SK-N-SH (cell line): ENCODE data around the gene LRRC45. TPM values are rescaled to one million over a fixed set of nuclear protein-coding genes. Genes with fewer than 3 reads are reported as not detected.

Source experiments
- CTCF ChIA-PET: fragments of 300-600, 350-600 bp; formaldehyde crosslinking; extraction: SDS; loops from one replicate; lab custom pipeline; 2021; lab: Yijun Ruan, JAX
- POLR2A ChIA-PET: fragments of 350-600 bp; sonication (Branson Sonifier 250); formaldehyde crosslinking; extraction: SDS; loops from one replicate; lab custom pipeline; 2020; ENCODE audit warnings: antibody characterized with exemption, inconsistent platforms; lab: Yijun Ruan, JAX
- DNase-seq: peaks from one replicate; pipeline ENCODE4 v3.0.0; 2012
- H2AFZ ChIP-seq: fragments of 200-600 bp; sonication (generic); 2 replicates; pipeline ENCODE4 v1.8.1; 2016; ENCODE audit warnings: antibody characterized with exemption, mild to moderate bottlenecking, low read depth
- H3F3A ChIP-seq: fragments of 200-600 bp; sonication (generic); replicated peaks from 2 replicates; pipeline ENCODE3; 2016; ENCODE audit warnings: antibody characterized with exemption, mild to moderate bottlenecking; ENCODE audit not compliant: insufficient read depth
- H3K27ac ChIP-seq, 2 experiments: fragments of 200-500 bp in 1 of 2; fragments of 200-600 bp in 1 of 2; sonication (Bioruptor generic) in 1 of 2; sonication (generic), shearing (Covaris generic) in 1 of 2; 2 replicates each; pipeline versions ENCODE4 v1.5.1 to v1.6.1; 2014 to 2016; ENCODE audit warnings: low read depth in 2 of 2, inconsistent platforms in 1 of 2, low read length in 1 of 2, mild to moderate bottlenecking in 1 of 2, mixed read lengths in 1 of 2
- H3K27me3 ChIP-seq: fragments of 200-600 bp; sonication (generic), shearing (Covaris generic); 2 replicates; pipeline ENCODE4 v1.6.1; 2016; ENCODE audit warnings: mixed run types; ENCODE audit not compliant: insufficient read depth
- H3K36me3 ChIP-seq, 2 experiments: fragments of 200-500 bp in 1 of 2; fragments of 200-600 bp in 1 of 2; sonication (Bioruptor generic) in 1 of 2; sonication (generic) in 1 of 2; replicated peaks in 1 of 2; 2 replicates each; pipeline versions ENCODE3 to v1.5.1; 2014 to 2016; ENCODE audit warnings: low read length in 1 of 2, mild to moderate bottlenecking in 1 of 2; ENCODE audit not compliant: insufficient read depth in 2 of 2, control insufficient read depth in 1 of 2
- H3K4me1 ChIP-seq, 2 experiments: fragments of 200-500 bp in 1 of 2; fragments of 200-600 bp in 1 of 2; sonication (Bioruptor generic) in 1 of 2; sonication (generic), shearing (Covaris generic) in 1 of 2; 2 replicates each; pipeline versions ENCODE4 v1.5.1 to v1.6.1; 2014 to 2016; ENCODE audit warnings: low read depth in 1 of 2, low read length in 1 of 2, mixed run types in 1 of 2; ENCODE audit not compliant: insufficient read depth in 2 of 2, control insufficient read depth in 1 of 2
- H3K4me2 ChIP-seq: fragments of 200-600 bp; sonication (generic), shearing (Covaris generic); 2 replicates; pipeline ENCODE4 v1.6.1; 2017; ENCODE audit warnings: mixed run types
- H3K4me3 ChIP-seq, 2 experiments: fragments of 200-500 bp in 1 of 2; fragments of 200-600 bp in 1 of 2; sonication (Bioruptor generic) in 1 of 2; sonication (generic), shearing (Covaris generic) in 1 of 2; 2 replicates each; pipeline versions ENCODE4 v1.5.1 to v1.8.1; 2014 to 2016; ENCODE audit warnings: low read depth in 2 of 2, inconsistent platforms in 1 of 2, low read length in 1 of 2, mild to moderate bottlenecking in 1 of 2, mixed read lengths in 1 of 2, moderate library complexity in 1 of 2
- H3K79me2 ChIP-seq: fragments of 200-600 bp; sonication (generic); 2 replicates; pipeline ENCODE4 v1.8.1; 2017; ENCODE audit warnings: mild to moderate bottlenecking; ENCODE audit not compliant: insufficient read depth
- H3K9ac ChIP-seq: fragments of 200-600 bp; sonication (generic); 2 replicates; pipeline ENCODE4 v1.6.1; 2017; ENCODE audit warnings: mixed run types
- H3K9me2 ChIP-seq: fragments of 200-600 bp; sonication (generic); 2 replicates; pipeline ENCODE4 v1.6.1; 2017; ENCODE audit warnings: mixed run types
- H3K9me3 ChIP-seq: fragments of 200-600 bp; sonication (generic); 2 replicates; pipeline ENCODE4 v1.6.1; 2017; ENCODE audit warnings: mixed run types, mild to moderate bottlenecking, moderate library complexity
- H4K20me1 ChIP-seq: fragments of 200-600 bp; sonication (generic); 2 replicates; pipeline ENCODE4 v1.6.1; 2017; ENCODE audit warnings: mild to moderate bottlenecking, mixed run types; ENCODE audit not compliant: insufficient read depth
- CTCF ChIP-seq: fragments of 200-600 bp; sonication (generic); IDR thresholded peaks from 2 replicates; pipeline ENCODE4 v1.6.1; 2017; ENCODE audit warnings: antibody characterized with exemption, mild to moderate bottlenecking, moderate library complexity
- EP300 ChIP-seq, 2 experiments: IDR thresholded peaks; 2 replicates each; pipeline versions ENCODE4 v1.4.0 to v1.6.1; 2012; ENCODE audit warnings: borderline replicate concordance in 1 of 2, low read depth in 1 of 2, low read length in 1 of 2
- EZH2phosphoT487 ChIP-seq: fragments of 200-600 bp; sonication (generic); IDR thresholded peaks from 2 replicates; pipeline ENCODE4 v1.6.1; 2017; ENCODE audit warnings: low read depth, mixed run types, mild to moderate bottlenecking, antibody characterized with exemption, moderate library complexity, borderline replicate concordance
- FOSL2 ChIP-seq: IDR thresholded peaks from 2 replicates; pipeline ENCODE4 v1.4.0; 2012; ENCODE audit warnings: low read depth, mild to moderate bottlenecking, moderate library complexity, borderline replicate concordance
- GATA2 ChIP-seq: sonication (generic); formaldehyde crosslinking; IDR thresholded peaks from 2 replicates; pipeline ENCODE4 v1.5.0; 2020; ENCODE audit warnings: mild to moderate bottlenecking, missing genetic modification reagents
- JUND ChIP-seq: IDR thresholded peaks from 2 replicates; pipeline ENCODE4 v1.4.0; 2012
- MEF2A ChIP-seq: IDR thresholded peaks from 2 replicates; pipeline ENCODE4 v1.4.0; 2012; ENCODE audit warnings: low read depth, borderline replicate concordance
- MXI1 ChIP-seq: IDR thresholded peaks from 2 replicates; pipeline ENCODE4 v1.6.1; 2012; ENCODE audit warnings: mild to moderate bottlenecking, low read depth, low read length, improper control_type of control experiment
- NFIC ChIP-seq: IDR thresholded peaks from 2 replicates; pipeline ENCODE4 v1.4.0; 2012; ENCODE audit warnings: borderline replicate concordance
- NRF1 ChIP-seq: IDR thresholded peaks from 2 replicates; pipeline ENCODE4 v1.6.1; 2012; ENCODE audit warnings: low read depth, mild to moderate bottlenecking, low read length
- POLR2AphosphoS5 ChIP-seq: IDR thresholded peaks from 2 replicates; pipeline ENCODE4 v1.6.1; 2012; ENCODE audit warnings: low read depth, low read length
- REST ChIP-seq: IDR thresholded peaks from 2 replicates; pipeline ENCODE4 v1.6.1; 2012; ENCODE audit warnings: mild to moderate bottlenecking, low read depth, low read length, moderate library complexity
- RFX5 ChIP-seq: IDR thresholded peaks from 2 replicates; pipeline ENCODE4 v1.6.1; 2012; ENCODE audit warnings: mild to moderate bottlenecking, improper control_type of control experiment, low read length
- RXRA ChIP-seq: IDR thresholded peaks from 2 replicates; pipeline ENCODE4 v1.4.0; 2012; ENCODE audit warnings: low read depth, mild to moderate bottlenecking, borderline replicate concordance
- SIN3A ChIP-seq: IDR thresholded peaks from 2 replicates; pipeline ENCODE4 v1.6.1; 2012; ENCODE audit warnings: low read depth, mild to moderate bottlenecking, low read length, moderate library complexity, borderline replicate concordance
- TAF1 ChIP-seq: IDR thresholded peaks from 2 replicates; pipeline ENCODE4 v1.6.1; 2012; ENCODE audit warnings: low read depth, mild to moderate bottlenecking, low read length, moderate library complexity, borderline replicate concordance
- TEAD4 ChIP-seq: IDR thresholded peaks from 2 replicates; pipeline ENCODE4 v1.4.0; 2012; ENCODE audit warnings: mild to moderate bottlenecking, borderline replicate concordance; ENCODE audit not compliant: insufficient read depth
- WGBS: methylation state at CpG from one replicate; pipeline ENCODE4 v1.1.6; 2017; ENCODE audit warnings: low lambda C conversion rate; 5-methylcytosine and 5-hydroxymethylcytosine counted together
- polyA plus RNA-seq, 3 experiments: library from polyadenylated mRNA; depleted of rRNA; stranded (reverse); fragments of >200 nt; gene quantifications; 2 replicates each; pipeline ENCODE4 v1.2.3, GENCODE V29; 2012

The LRRC45 gene
- polyA plus RNA-seq, 1 of the 3 experiments (the other 2 are of a cell fraction): 31.5 TPM

GRCh38 chr17:82018989-82019689, 4.0 kb upstream of the LRRC45 start:
- WGBS: 92% methylated on average over 33 of the region's 33 CpGs
- CTCF ChIA-PET: interaction anchor here (0.6 to 35.7 kb wide), 34 partner anchors 9 to 472 kb away, joined by 3 to 1216 read pairs (median 6); partner anchors contain the start of genes ASPSCR1, DCXR, GPS1 and MAFG
- Histone ChIP-seq H3K9me2 (no peaks in the 10 kb centered on the region), H3K36me3 (peaks cover 7 to 23% of the 10 kb centered on the region in 2 experiments), H2AFZ (no peak overlapping the region), H3K4me1 (peaks cover 15 to 31% of the 10 kb centered on the region in 2 experiments; a peak in 3 of 4 replicates), H3K27me3 (no peaks in the 10 kb centered on the region), H3K27ac (no peak overlapping the region), H3F3A (peaks cover 32% of the 10 kb centered on the region), H3K9me3 (no peaks in the 10 kb centered on the region), H3K4me3 (no peak overlapping the region), H4K20me1 (peaks cover 17% of the 10 kb centered on the region)
- DNase-seq: no peak
- POLR2A ChIA-PET: interaction anchor here (0.7 to 1.2 kb wide), 3 partner anchors 12 to 59 kb away, joined by 3 to 5 read pairs (median 5); partner anchors contain the start of gene RAC3
- TF ChIP-seq RXRA (no peak), FOSL2 (no peak), GATA2 (CRISPR knock-in tag) (no peak), NRF1 (no peak), POLR2AphosphoS5 (no peak), MEF2A (no peak), JUND (no peak), TAF1 (no peak), RFX5 (no peak), REST (no peak), EP300 (IDR thresholded peaks at IDR 0.05; ENCODE audit: borderline replicate concordance in 1 of 2, low read depth in 1 of 2, low read length in 1 of 2) (no peak), TEAD4 (no peak), CTCF (no peak), SIN3A (no peak), NFIC (no peak), EZH2phosphoT487 (no peak), MXI1 (no peak)
- TF ChIP-seq, all 33 proteins: peak for 0
- Histone ChIP-seq H3K9ac (no peak overlapping the region), H3K79me2 (peaks cover 33% of the 10 kb centered on the region), H3K4me2 (no peak overlapping the region)
